Measurements from ENCODE around the gene GRAMD1B. TPM values are rescaled to one million over a fixed set of nuclear protein-coding genes. Genes with fewer than 3 reads are reported as not detected.
A peak's percentile ranks its signal among the peaks of the same experiment; 100 is the strongest.
"Not testable (repeated sequence)": the region's sequence is repeated elsewhere in the genome, so short reads cannot be mapped to it uniquely, and the experiment has no call there.

Gene GRAMD1B
- total and polyA plus RNA-seq, 2 donors from 2014 or later = 4.4 to 18.2 TPM

DNA sequence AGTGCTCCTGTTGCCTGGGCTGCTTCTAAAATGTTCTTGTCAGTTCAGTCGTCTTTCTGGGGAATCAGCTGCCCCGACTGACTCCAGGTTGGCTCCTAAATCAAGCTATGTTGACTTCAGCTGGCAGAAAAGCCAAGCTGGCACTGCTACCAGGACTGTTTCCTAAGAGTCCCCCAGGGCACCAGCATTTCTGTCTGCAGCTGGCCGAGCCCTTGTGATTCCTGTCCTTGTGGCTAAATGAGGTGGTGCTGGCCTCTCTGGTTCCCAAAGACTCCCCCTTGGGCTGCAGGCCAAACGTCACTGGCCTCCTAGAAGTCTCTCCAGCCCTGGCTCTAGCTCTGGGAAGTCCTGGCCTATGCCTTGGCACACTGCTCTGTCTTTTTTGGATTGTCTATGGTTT is 31.1 kb downstream of the GRAMD1B start:
- H3K4me1 ChIP-seq (ENCODE audit: control insufficient read depth in 2 of 3, insufficient read depth in 2 of 3, low read depth in 1 of 3, low read length in 3 of 3) = peaks cover 0 to 12% (median 2%) of the 10 kb centered on the region in 3 donors
- FAIRE-seq (no peak), DNase-seq (no peak)
- H3K9me3 ChIP-seq (ENCODE audit: control insufficient read depth in 2 of 3, insufficient read depth in 1 of 3, low read length in 3 of 3) = no peaks in the 10 kb centered on the region
- H3K9ac ChIP-seq (ENCODE audit: low read length in 3 of 3) = no peak overlapping the region
- no peak overlapping the region for H3K4me3 ChIP-seq (ENCODE audit: low read length in 3 of 3)
- intact Hi-C loops (cut with DNase I) = no loop called here
- peak overlapping the region in 1 of 2 donors; percentile 20 for H3K27ac ChIP-seq (ENCODE audit: low read depth in 2 of 2, low read length in 2 of 2)
- TF ChIP-seq CTCF (IDR thresholded peaks at IDR 0.05; ENCODE audit: borderline replicate concordance, extremely low read depth, insufficient read depth) = no peak
- no peaks in the 10 kb centered on the region for H3K27me3 ChIP-seq (ENCODE audit: control insufficient read depth, insufficient read depth, low read length)
- no peaks in the 10 kb centered on the region for H3K36me3 ChIP-seq (ENCODE audit: control insufficient read depth in 2 of 3, insufficient read depth in 3 of 3, low read length in 3 of 3)

GRCh38 chr11:123465667-123466066 is 35.6 kb downstream of the GRAMD1B start:
- intact Hi-C loops (cut with DNase I); H3K9me3 ChIP-seq (ENCODE audit: control insufficient read depth in 2 of 3, insufficient read depth in 1 of 3, low read length in 3 of 3); H3K4me3 ChIP-seq (ENCODE audit: low read length in 3 of 3); H3K27me3 ChIP-seq (ENCODE audit: control insufficient read depth, insufficient read depth, low read length); H3K4me1 ChIP-seq (ENCODE audit: control insufficient read depth in 2 of 3, insufficient read depth in 2 of 3, low read depth in 1 of 3, low read length in 3 of 3); DNase-seq; FAIRE-seq; H3K36me3 ChIP-seq (ENCODE audit: control insufficient read depth in 2 of 3, insufficient read depth in 3 of 3, low read length in 3 of 3); H3K27ac ChIP-seq (ENCODE audit: low read depth in 2 of 2, low read length in 2 of 2); H3K9ac ChIP-seq (ENCODE audit: low read length in 3 of 3): not testable (repeated sequence)

- DNase-seq; FAIRE-seq; H3K9ac ChIP-seq (ENCODE audit: low read length in 3 of 3); H3K27ac ChIP-seq (ENCODE audit: low read depth in 2 of 2, low read length in 2 of 2); H3K36me3 ChIP-seq (ENCODE audit: control insufficient read depth in 2 of 3, insufficient read depth in 3 of 3, low read length in 3 of 3); intact Hi-C loops (cut with DNase I); H3K4me3 ChIP-seq (ENCODE audit: low read length in 3 of 3); H3K27me3 ChIP-seq (ENCODE audit: control insufficient read depth, insufficient read depth, low read length); H3K4me1 ChIP-seq (ENCODE audit: control insufficient read depth in 2 of 3, insufficient read depth in 2 of 3, low read depth in 1 of 3, low read length in 3 of 3); H3K9me3 ChIP-seq (ENCODE audit: control insufficient read depth in 2 of 3, insufficient read depth in 1 of 3, low read length in 3 of 3): not testable (repeated sequence)
These were observed 36.1 kb downstream of the GRAMD1B start for GRCh38 chr11:123466172-123466571.

DNA sequence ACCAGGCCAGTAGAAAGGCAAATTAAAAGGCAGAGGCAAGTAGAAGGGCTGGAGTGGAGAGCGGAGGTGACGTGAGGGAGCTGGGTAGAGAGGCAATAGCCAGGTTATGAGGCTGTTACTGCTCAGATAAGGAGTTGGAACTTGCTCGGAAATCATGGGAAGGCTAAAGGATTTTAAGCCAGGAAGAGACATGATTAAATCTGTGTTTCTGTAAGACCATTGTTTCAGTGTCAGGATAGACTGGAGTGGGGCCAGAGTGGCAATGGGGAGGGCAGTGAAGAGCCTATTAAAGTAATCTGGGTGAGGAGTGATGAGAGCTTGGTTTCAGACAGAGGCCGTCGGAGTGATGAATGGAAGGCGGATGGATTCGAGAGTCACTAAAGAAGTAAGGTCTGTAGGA is 39.0 kb downstream of the GRAMD1B start:
- Histone ChIP-seq H3K27me3 (ENCODE audit: control insufficient read depth, insufficient read depth, low read length) (no peaks in the 10 kb centered on the region), H3K9me3 (ENCODE audit: control insufficient read depth in 2 of 3, insufficient read depth in 1 of 3, low read length in 3 of 3) (no peaks in the 10 kb centered on the region), H3K9ac (ENCODE audit: low read length in 3 of 3) (no peak overlapping the region), H3K4me3 (ENCODE audit: low read length in 3 of 3) (no peak overlapping the region), H3K4me1 (ENCODE audit: control insufficient read depth in 2 of 3, insufficient read depth in 2 of 3, low read depth in 1 of 3, low read length in 3 of 3) (peaks cover 0 to 12% (median 0%) of the 10 kb centered on the region in 3 donors), H3K27ac (ENCODE audit: low read depth in 2 of 2, low read length in 2 of 2) (no peak overlapping the region), H3K36me3 (ENCODE audit: control insufficient read depth in 2 of 3, insufficient read depth in 3 of 3, low read length in 3 of 3) (no peaks in the 10 kb centered on the region)
- DNase-seq = no peak
- FAIRE-seq = no peak
- intact Hi-C loops (cut with DNase I) = no loop called here
- TF ChIP-seq CTCF (IDR thresholded peaks at IDR 0.05; ENCODE audit: borderline replicate concordance, extremely low read depth, insufficient read depth) = no peak

- H3K27ac ChIP-seq (ENCODE audit: low read depth in 2 of 2, low read length in 2 of 2) = no peak overlapping the region
- H3K36me3 ChIP-seq (ENCODE audit: control insufficient read depth in 2 of 3, insufficient read depth in 3 of 3, low read length in 3 of 3) = no peaks in the 10 kb centered on the region
- no peaks in the 10 kb centered on the region for H3K9me3 ChIP-seq (ENCODE audit: control insufficient read depth in 2 of 3, insufficient read depth in 1 of 3, low read length in 3 of 3)
- no peak for FAIRE-seq
- H3K27me3 ChIP-seq (ENCODE audit: control insufficient read depth, insufficient read depth, low read length) = no peaks in the 10 kb centered on the region
- H3K4me1 ChIP-seq (ENCODE audit: control insufficient read depth in 2 of 3, insufficient read depth in 2 of 3, low read depth in 1 of 3, low read length in 3 of 3) = peaks cover 0 to 17% (median 0%) of the 10 kb centered on the region in 3 donors
- intact Hi-C loops (cut with DNase I) = no loop called here
- DNase-seq = no peak
- no peak overlapping the region for H3K9ac ChIP-seq (ENCODE audit: low read length in 3 of 3)
- no peak for TF ChIP-seq CTCF (IDR thresholded peaks at IDR 0.05; ENCODE audit: borderline replicate concordance, extremely low read depth, insufficient read depth)
- no peak overlapping the region for H3K4me3 ChIP-seq (ENCODE audit: low read length in 3 of 3)
These were observed 39.5 kb downstream of the GRAMD1B start for GRCh38 chr11:123469586-123469985.

Data from kidney (tissue), 14 donors.